ENCODE measurements around the gene ENGASE.

DNA sequence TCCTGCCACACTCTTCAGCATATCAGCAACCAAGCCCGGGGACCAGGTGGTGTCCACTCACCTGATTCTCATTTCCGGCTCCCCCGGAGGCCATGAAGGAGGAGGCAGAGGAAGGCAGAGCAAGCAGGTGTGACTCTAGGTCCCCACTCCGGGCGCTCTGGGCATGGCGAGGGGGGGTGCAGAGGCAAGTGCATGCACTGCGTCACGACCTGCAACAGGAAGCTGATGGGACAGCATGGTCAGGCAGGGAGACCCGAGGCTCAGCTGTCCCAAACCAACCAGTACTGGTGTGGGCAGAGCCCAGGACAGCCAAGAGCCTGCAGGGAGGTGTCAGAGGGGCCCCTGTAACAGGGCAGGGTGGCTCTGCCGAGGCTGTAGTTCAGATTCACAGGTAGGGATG, 2.1 kb upstream of the ENGASE start:
- TF ChIP-seq EP300 (IDR thresholded peaks at IDR 0.05; ENCODE audit: borderline replicate concordance in 1 of 2, low read depth in 1 of 2, low read length in 1 of 2): no peak
- TF ChIP-seq, protein P1, sequence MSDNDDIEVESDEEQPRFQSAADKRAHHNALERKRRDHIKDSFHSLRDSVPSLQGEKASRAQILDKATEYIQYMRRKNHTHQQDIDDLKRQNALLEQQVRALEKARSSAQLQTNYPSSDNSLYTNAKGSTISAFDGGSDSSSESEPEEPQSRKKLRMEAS (IDR thresholded peaks at IDR 0.05; ENCODE audit: low read depth): no peak
- TF ChIP-seq YY1 (IDR thresholded peaks at IDR 0.05; ENCODE audit: low read depth): no peak
- TF ChIP-seq, protein P2, sequence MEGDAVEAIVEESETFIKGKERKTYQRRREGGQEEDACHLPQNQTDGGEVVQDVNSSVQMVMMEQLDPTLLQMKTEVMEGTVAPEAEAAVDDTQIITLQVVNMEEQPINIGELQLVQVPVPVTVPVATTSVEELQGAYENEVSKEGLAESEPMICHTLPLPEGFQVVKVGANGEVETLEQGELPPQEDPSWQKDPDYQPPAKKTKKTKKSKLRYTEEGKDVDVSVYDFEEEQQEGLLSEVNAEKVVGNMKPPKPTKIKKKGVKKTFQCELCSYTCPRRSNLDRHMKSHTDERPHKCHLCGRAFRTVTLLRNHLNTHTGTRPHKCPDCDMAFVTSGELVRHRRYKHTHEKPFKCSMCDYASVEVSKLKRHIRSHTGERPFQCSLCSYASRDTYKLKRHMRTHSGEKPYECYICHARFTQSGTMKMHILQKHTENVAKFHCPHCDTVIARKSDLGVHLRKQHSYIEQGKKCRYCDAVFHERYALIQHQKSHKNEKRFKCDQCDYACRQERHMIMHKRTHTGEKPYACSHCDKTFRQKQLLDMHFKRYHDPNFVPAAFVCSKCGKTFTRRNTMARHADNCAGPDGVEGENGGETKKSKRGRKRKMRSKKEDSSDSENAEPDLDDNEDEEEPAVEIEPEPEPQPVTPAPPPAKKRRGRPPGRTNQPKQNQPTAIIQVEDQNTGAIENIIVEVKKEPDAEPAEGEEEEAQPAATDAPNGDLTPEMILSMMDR (IDR thresholded peaks at IDR 0.05): no peak
- no peak for TF ChIP-seq NRF1 (IDR thresholded peaks at IDR 0.05; ENCODE audit: low read depth, low read length)
- TF ChIP-seq EZH2phosphoT487 (IDR thresholded peaks at IDR 0.05; ENCODE audit: borderline replicate concordance, low read depth): no peak
- TF ChIP-seq RAD21 (IDR thresholded peaks at IDR 0.05; ENCODE audit: low read length): no peak
- no peak for TF ChIP-seq FOXM1 (IDR thresholded peaks at IDR 0.05; ENCODE audit: low read depth)
- no peak for TF ChIP-seq CHD2 (IDR thresholded peaks at IDR 0.05; ENCODE audit: low read length, partially characterized antibody)
